GM12864 (cell line): Measurements from ENCODE around the gene TBX1.

Experiments
- DNase-seq: peaks from one replicate; pipeline ENCODE4 v3.0.0-alpha.2; 2011; ENCODE audit warnings: low read depth
- H3K4me3 ChIP-seq: 2 replicates; pipeline ENCODE4 v1.5.1; 2011; ENCODE audit warnings: mild to moderate bottlenecking, low read depth, low read length, control low read depth
- CTCF ChIP-seq: IDR thresholded peaks from 2 replicates; pipeline ENCODE4 v1.5.1; 2011; ENCODE audit warnings: low read depth, mild to moderate bottlenecking, moderate library complexity, low read length, control low read depth, inconsistent platforms; ENCODE audit errors: missing control alignments

TBX1 gene

GRCh38 chr22:19801340-19802000, 40.9 kb downstream of the TBX1 start:
- DNase-seq: no peak
- no peak for TF ChIP-seq CTCF
- no peak overlapping the region for H3K4me3 ChIP-seq

- no peak for TF ChIP-seq CTCF
- DNase-seq: no peak
- H3K4me3 ChIP-seq: no peak overlapping the region
These were observed 41.7 kb downstream of the TBX1 start for GRCh38 chr22:19802001-19802893.

GRCh38 chr22:19802894-19803735, 42.5 kb downstream of the TBX1 start:
- no peak for TF ChIP-seq CTCF
- DNase-seq: no peak
- no peak overlapping the region for H3K4me3 ChIP-seq

- DNase-seq: no peak
- no peak for TF ChIP-seq CTCF
- no peak overlapping the region for H3K4me3 ChIP-seq
These were observed 43.2 kb downstream of the TBX1 start for GRCh38 chr22:19803736-19804267.

GRCh38 chr22:19805821-19806212, 45.2 kb downstream of the TBX1 start:
- TF ChIP-seq CTCF: no peak

GRCh38 chr22:19806213-19807160, 45.9 kb downstream of the TBX1 start:
- no peak overlapping the region for H3K4me3 ChIP-seq
- no peak for DNase-seq
- TF ChIP-seq CTCF: no peak

More at GRCh38 chr22:19805821-19806212, 45.2 kb downstream of the TBX1 start:
- H3K4me3 ChIP-seq: no peak overlapping the region
- DNase-seq: no peak
